K562 (cell line): Measurements from ENCODE around the gene LPIN1. TPM values are rescaled to one million over a fixed set of nuclear protein-coding genes. Genes with fewer than 3 reads are reported as not detected.

Experiments
- ATAC-seq: fragments of 200-7000 bp; cut with Tn5 transposase; 3 replicates; pipeline ENCODE4 v1.9.1; 2020; ENCODE audit warnings: moderate library complexity
- BruUV-seq: library from RNA; stranded (reverse); fragments of 400-500 nt; replicated peaks from 2 replicates; lab custom pipeline; 2021; lab: Mats Ljungman, UMichigan
- CTCF ChIA-PET: fragments of 300-600 bp; formaldehyde crosslinking; extraction: SDS; loops from one replicate; lab custom pipeline; 2021; ENCODE audit warnings: low intra/inter-chr PET ratio; lab: Yijun Ruan, JAX
- POLR2A ChIA-PET: fragments of 300-600, 350-650 bp; sonication (Branson Sonifier 250); formaldehyde crosslinking; extraction: SDS; loops from one replicate; lab custom pipeline; 2021; ENCODE audit warnings: antibody characterized with exemption, inconsistent platforms; lab: Yijun Ruan, JAX
- DNase-seq, 4 experiments: peaks; one replicate each; pipeline versions ENCODE4 v3.0.0 to v3.0.0-alpha.2; 2011 to 2018; ENCODE audit warnings: low spot score in 3 of 4, mixed read lengths in 3 of 4; ENCODE audit errors: extremely low read depth in 1 of 4
- FAIRE-seq: peaks from 2 replicates; lab custom pipeline; 2011; peaks lifted over from hg19 to GRCh38; lab: Jason Lieb, UNC
- H2AFZ ChIP-seq: 2 replicates; pipeline ENCODE4 v1.6.0; 2011; ENCODE audit warnings: low read depth, low read length, control low read depth, inconsistent platforms
- H3K27ac ChIP-seq: fragments of 200-600 bp; 3 replicates; pipeline ENCODE4 v1.8.0; 2011; ENCODE audit warnings: low read depth, mild to moderate bottlenecking, control low read depth, inconsistent platforms, low read length, moderate library complexity, mixed read lengths; ENCODE audit errors: extremely low read depth
- H3K27me3 ChIP-seq, 2 experiments: fragments of 300-600 bp in 1 of 2; 2 replicates in 1 of 2; 3 replicates in 1 of 2; pipeline versions ENCODE4 v1.6.0 to v1.8.0; 2011; ENCODE audit warnings: inconsistent platforms in 2 of 2, low read length in 2 of 2, mild to moderate bottlenecking in 1 of 2, mixed read lengths in 1 of 2, moderate library complexity in 1 of 2; ENCODE audit not compliant: control insufficient read depth in 2 of 2, insufficient read depth in 2 of 2
- H3K36me3 ChIP-seq: fragments of 300-600 bp; 3 replicates; pipeline ENCODE4 v1.8.0; 2011; ENCODE audit warnings: mild to moderate bottlenecking, low read length, inconsistent platforms; ENCODE audit not compliant: control insufficient read depth, insufficient read depth
- H3K4me1 ChIP-seq, 2 experiments: fragments of 200-600 bp in 1 of 2; replicated peaks in 1 of 2; 2 replicates in 1 of 2; 3 replicates in 1 of 2; pipeline versions ENCODE4 v1.5.1 to v1.8.0; 2011; ENCODE audit warnings: inconsistent platforms in 2 of 2, low read length in 2 of 2, mild to moderate bottlenecking in 1 of 2, mixed read lengths in 1 of 2, moderate library complexity in 1 of 2; ENCODE audit not compliant: control insufficient read depth in 2 of 2, insufficient read depth in 2 of 2
- H3K4me2 ChIP-seq: 2 replicates; pipeline ENCODE4 v1.6.1; 2011; ENCODE audit warnings: low read length, control low read depth, inconsistent platforms, mixed read lengths; ENCODE audit not compliant: insufficient read depth
- H3K4me3 ChIP-seq: fragments of 200-600 bp; sonication (generic), shearing (Covaris generic); 2 replicates; pipeline ENCODE4 v1.5.1; 2016; ENCODE audit warnings: control low read depth, inconsistent platforms
- H3K79me2 ChIP-seq: fragments of 200-600 bp; 3 replicates; pipeline ENCODE4 v1.8.0; 2011; ENCODE audit warnings: low read length, inconsistent platforms; ENCODE audit not compliant: control insufficient read depth, insufficient read depth
- H3K9ac ChIP-seq, 2 experiments: 2 replicates each; pipeline versions ENCODE4 v1.6.0 to v1.6.1; 2011; ENCODE audit warnings: low read depth in 2 of 2, low read length in 2 of 2, control low read depth in 1 of 2, inconsistent platforms in 1 of 2, mild to moderate bottlenecking in 1 of 2, mixed read lengths in 1 of 2; ENCODE audit not compliant: insufficient read depth in 1 of 2
- H3K9me1 ChIP-seq: one replicate; pipeline ENCODE4 v1.6.0; 2011; ENCODE audit warnings: inconsistent platforms, mild to moderate bottlenecking, low read length, moderate library complexity; ENCODE audit not compliant: control insufficient read depth, insufficient read depth
- H3K9me3 ChIP-seq: replicated peaks from 2 replicates; pipeline ENCODE4 v1.5.1; 2011; ENCODE audit warnings: low read depth, low read length, inconsistent platforms; ENCODE audit not compliant: control insufficient read depth, insufficient read depth
- H4K20me1 ChIP-seq: replicated peaks from 2 replicates; pipeline ENCODE4 v1.6.1; 2011; ENCODE audit warnings: low read length, inconsistent platforms, mixed read lengths; ENCODE audit not compliant: control insufficient read depth, insufficient read depth
- ADNP ChIP-seq: fragments of 200-800 bp; sonication (Bioruptor generic); IDR thresholded peaks from 2 replicates; pipeline ENCODE4 v1.6.1; 2016; ENCODE audit warnings: missing genetic modification characterization, missing compliant biosample characterization
- BRD9 ChIP-seq: fragments of 450-650 bp; IDR thresholded peaks from 2 replicates; pipeline ENCODE4 v1.6.1; 2018; ENCODE audit warnings: low read depth; ENCODE audit not compliant: partially characterized antibody
- C11orf30 ChIP-seq: fragments of 450-650 bp; IDR thresholded peaks from 2 replicates; pipeline ENCODE4 v1.6.1; 2016; ENCODE audit warnings: low read depth, mild to moderate bottlenecking
- CCNT2 ChIP-seq: IDR thresholded peaks from 2 replicates; pipeline ENCODE4 v1.6.1; 2011; ENCODE audit warnings: borderline replicate concordance, low read depth, mild to moderate bottlenecking, moderate library complexity, mixed read lengths, low read length; ENCODE audit not compliant: insufficient read length; ENCODE audit errors: extremely low read depth
- DMBX1 ChIP-seq: fragments of 250-450 bp; sonication (Bioruptor Pico); IDR thresholded peaks from 2 replicates; pipeline ENCODE4 v1.8.0; 2022; ENCODE audit warnings: inconsistent platforms, mild to moderate bottlenecking, moderate library complexity, borderline replicate concordance
- ILF3 ChIP-seq: fragments of 450-650 bp; IDR thresholded peaks from 2 replicates; pipeline ENCODE4 v1.6.1; 2018; ENCODE audit warnings: antibody characterized with exemption, mild to moderate bottlenecking, moderate library complexity, borderline replicate concordance
- KDM1A ChIP-seq, 2 experiments: fragments of 450-650 bp; IDR thresholded peaks; 2 replicates each; pipeline ENCODE4 v1.6.1; 2016; ENCODE audit warnings: mild to moderate bottlenecking in 2 of 2
- NFE2 ChIP-seq: IDR thresholded peaks from 2 replicates; pipeline ENCODE4 v1.6.1; 2014; ENCODE audit warnings: antibody characterized with exemption, low read depth
- PHB2 ChIP-seq: fragments of 450-650 bp; IDR thresholded peaks from 2 replicates; pipeline ENCODE4 v1.6.1; 2017; ENCODE audit warnings: low read depth
- POLR2AphosphoS2 ChIP-seq: IDR thresholded peaks from 2 replicates; pipeline ENCODE4 v1.6.1; 2012; ENCODE audit warnings: low read length, improper control_type of control experiment
- XRCC3 ChIP-seq: fragments of 450-650 bp; IDR thresholded peaks from 2 replicates; pipeline ENCODE4 v1.6.1; 2017; ENCODE audit warnings: mild to moderate bottlenecking, moderate library complexity
- ZNF175 ChIP-seq: fragments of 200-800 bp; sonication (Bioruptor generic); IDR thresholded peaks from 2 replicates; pipeline ENCODE4 v1.6.1; 2016; ENCODE audit warnings: low read depth, mild to moderate bottlenecking, missing genetic modification characterization, missing compliant biosample characterization
- ZNF184 ChIP-seq: sonication (generic); formaldehyde crosslinking; IDR thresholded peaks from 2 replicates; pipeline ENCODE4 v1.5.0; 2020; ENCODE audit warnings: missing genetic modification reagents
- ZNF324 ChIP-seq: fragments of 250-450 bp; sonication (Bioruptor Pico); IDR thresholded peaks from 2 replicates; pipeline ENCODE4 v1.4.0; 2020; ENCODE audit warnings: mild to moderate bottlenecking
- ZNF764 ChIP-seq: fragments of 250-450 bp; sonication (Bioruptor Pico); IDR thresholded peaks from 2 replicates; pipeline ENCODE4 v1.4.0; 2020; ENCODE audit warnings: low read depth, mild to moderate bottlenecking, moderate library complexity
- ZNF766 ChIP-seq: fragments of 200-800 bp; sonication (Bioruptor generic); conservative IDR thresholded peaks from 2 replicates; pipeline ENCODE4 v1.6.1; 2016; ENCODE audit warnings: missing genetic modification characterization, missing compliant biosample characterization
- ZNF830 ChIP-seq: fragments of 250-450 bp; sonication (Bioruptor Pico); IDR thresholded peaks from 2 replicates; pipeline ENCODE4 v1.5.0; 2021; ENCODE audit warnings: mild to moderate bottlenecking
- WGBS: fragments of 100-300 bp; shearing (Covaris generic); methylation state at CpG from one replicate; pipeline ENCODE4 v1.1.6; 2016; ENCODE audit warnings: low coverage, mixed read lengths; ENCODE audit not compliant: insufficient coverage; ENCODE audit errors: missing lambda C conversion rate; 5-methylcytosine and 5-hydroxymethylcytosine counted together
- in situ Hi-C: fragments of 300-500 bp; cut with MboI; formaldehyde crosslinking; loops from 4 replicates; pipeline ENCODE4 v1.15.0; 2018; ENCODE audit warnings: inconsistent platforms, mixed read lengths
- intact Hi-C: fragments of 100-400 bp; cut with micrococcal nuclease; formaldehyde crosslinking; loops from 2 replicates; pipeline ENCODE4 v1.14.2; 2022
- polyA plus RNA-seq, 8 experiments: library from polyadenylated mRNA; depleted of rRNA in 4 of 8; stranded (reverse) in 5 of 8; unstranded in 3 of 8; fragments of >200 nt; fragmentation: Nextera tagmentation in 2 of 8; fragmentation: Illumina TruSeq in 1 of 8; extraction: Ambion mirVana in 2 of 8; extraction: Trizol in 1 of 8; gene quantifications; 2 replicates each; pipeline versions ENCODE4 v1.2.1 to v1.2.3, GENCODE V29; 2011 to 2014; ENCODE audit warnings: inconsistent platforms in 1 of 8, missing spikeins in 1 of 8
- total RNA-seq, 7 experiments: library from RNA; depleted of rRNA in 6 of 7; stranded (reverse); fragments of >200 nt in 6 of 7; fragmentation: Illumina TruSeq in 2 of 7; extraction: Trizol in 2 of 7; gene quantifications; 2 replicates each; pipeline versions ENCODE4 v1.2.1 to v1.2.3, GENCODE V29; 2011 to 2021; ENCODE audit warnings: low replicate concordance in 1 of 7
- TF ChIP-seq, protein P1 (sequence below): fragments of 450-650 bp; formaldehyde crosslinking; conservative IDR thresholded peaks from 2 replicates; pipeline ENCODE4 v1.4.0; 2022; ENCODE audit warnings: mild to moderate bottlenecking, missing genetic modification characterization
- TF ChIP-seq, protein P2 (sequence below): fragments of 450-650 bp; IDR thresholded peaks from 2 replicates; pipeline ENCODE4 v1.7.0; 2016; ENCODE audit warnings: borderline replicate concordance
- TF ChIP-seq, protein P3 (sequence below): fragments of 250-450 bp; sonication (Bioruptor Pico); IDR thresholded peaks from 2 replicates; pipeline ENCODE4 v1.9.0; 2021; ENCODE audit warnings: mild to moderate bottlenecking

The LPIN1 gene
- total and polyA plus RNA-seq, 9 of the 15 experiments (the other 6 are each of a cell fraction or from before 2014, with no cell fraction given) = 9.2 to 84.0 (median 27.8) TPM

DNA sequence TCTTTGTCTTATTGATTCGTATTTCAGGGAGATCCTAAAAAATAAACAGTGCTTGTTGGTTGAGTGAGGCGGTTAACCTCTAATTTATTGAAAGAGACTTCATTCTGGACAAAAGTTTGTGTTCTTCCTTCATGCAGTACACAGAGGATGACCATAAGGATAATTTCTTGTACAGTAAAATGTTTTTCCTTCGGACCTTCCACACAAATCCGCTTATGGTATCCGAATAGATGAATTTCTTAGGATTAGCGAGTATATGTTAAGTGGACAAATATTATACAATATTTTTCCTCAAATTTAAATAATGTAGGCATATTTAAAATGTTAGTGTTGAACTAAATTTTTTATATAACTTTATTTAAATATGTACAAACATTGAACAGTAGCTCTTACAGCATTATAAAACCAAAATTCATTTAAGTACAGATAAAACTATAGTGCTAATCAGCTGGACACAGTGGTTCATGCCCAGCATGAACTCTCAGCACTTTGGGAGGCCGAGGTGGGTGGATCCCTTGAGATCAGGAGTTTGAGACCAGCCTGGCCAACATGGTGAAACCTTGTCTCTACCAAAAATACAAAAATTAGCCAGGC lies 84.4 kb downstream of the LPIN1 start:
- CTCF ChIA-PET = interaction anchor here (0.6 to 4.0 kb wide), 4 partner anchors 121 to 1176 kb away, joined by 3 to 35 read pairs (median 12); partner anchors contain the start of gene TRIB2
- peak overlapping the region; percentile 88 for H3K4me2 ChIP-seq
- peak overlapping the region; percentile 31 for H3K4me3 ChIP-seq
- intact Hi-C loops (loop anchor here (1.0 to 10.0 kb wide), 5 partner anchors 32 to 885 kb away; partner anchors contain the start of gene TRIB2), in situ Hi-C loops (no loop called here)
- H3K27me3 ChIP-seq = no peaks in the 10 kb centered on the region
- ATAC-seq (no peak), DNase-seq (peak in 2 of 4 experiments; percentile 21 to 26), FAIRE-seq (no peak)
- H3K79me2 ChIP-seq = no peaks in the 10 kb centered on the region
- H3K9me3 ChIP-seq = no peaks in the 10 kb centered on the region
- peak overlapping the region; percentile 92 for H2AFZ ChIP-seq
- H3K9me1 ChIP-seq = no peaks in the 10 kb centered on the region
- peak overlapping the region; percentile 89 for H3K27ac ChIP-seq
- BruUV-seq = no TSS peak
- peaks cover 10 to 26% of the 10 kb centered on the region in 2 experiments for H3K4me1 ChIP-seq
- H4K20me1 ChIP-seq = no peaks in the 10 kb centered on the region
- H3K36me3 ChIP-seq = peaks cover 15% of the 10 kb centered on the region
- peak overlapping the region in 1 of 2 experiments; percentile 59; a peak in 2 of 4 replicates for H3K9ac ChIP-seq
- POLR2A ChIA-PET = interaction anchor here (1.2 kb wide), 1 partner anchor 8 kb away, joined by 3 read pairs; no protein-coding TSS in a partner anchor
- 14% methylated on average over 7 of the region's 7 CpGs for WGBS
- TF ChIP-seq DMBX1 (peak; percentile 57; the same call in 1 of the 2 replicates), ADNP (tag) (no peak), ZNF766 (CRISPR knock-in tag) (peak; percentile 25; the same call in 1 of the 2 replicates), CCNT2 (no peak), XRCC3 (no peak), POLR2AphosphoS2 (no peak), ZNF324 (no peak), C11orf30 (no peak), ZNF764 (CRISPR knock-in tag) (no peak), NFE2 (no peak), ZNF830 (CRISPR knock-in tag) (no peak), ZNF175 (CRISPR knock-in tag) (peak; percentile 27; the same call in 1 of the 2 replicates), KDM1A (IDR thresholded peaks at IDR 0.05) (no peak), PHB2 (no peak), BRD9 (no peak), ILF3 (no peak), ZNF184 (no peak)
- TF ChIP-seq, protein P1, sequence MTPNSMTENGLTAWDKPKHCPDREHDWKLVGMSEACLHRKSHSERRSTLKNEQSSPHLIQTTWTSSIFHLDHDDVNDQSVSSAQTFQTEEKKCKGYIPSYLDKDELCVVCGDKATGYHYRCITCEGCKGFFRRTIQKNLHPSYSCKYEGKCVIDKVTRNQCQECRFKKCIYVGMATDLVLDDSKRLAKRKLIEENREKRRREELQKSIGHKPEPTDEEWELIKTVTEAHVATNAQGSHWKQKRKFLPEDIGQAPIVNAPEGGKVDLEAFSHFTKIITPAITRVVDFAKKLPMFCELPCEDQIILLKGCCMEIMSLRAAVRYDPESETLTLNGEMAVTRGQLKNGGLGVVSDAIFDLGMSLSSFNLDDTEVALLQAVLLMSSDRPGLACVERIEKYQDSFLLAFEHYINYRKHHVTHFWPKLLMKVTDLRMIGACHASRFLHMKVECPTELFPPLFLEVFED (CRISPR knock-in tag) = 0 out of 2 replicates have a peak, but pooled peaks have one; percentile 30
- TF ChIP-seq, protein P2, sequence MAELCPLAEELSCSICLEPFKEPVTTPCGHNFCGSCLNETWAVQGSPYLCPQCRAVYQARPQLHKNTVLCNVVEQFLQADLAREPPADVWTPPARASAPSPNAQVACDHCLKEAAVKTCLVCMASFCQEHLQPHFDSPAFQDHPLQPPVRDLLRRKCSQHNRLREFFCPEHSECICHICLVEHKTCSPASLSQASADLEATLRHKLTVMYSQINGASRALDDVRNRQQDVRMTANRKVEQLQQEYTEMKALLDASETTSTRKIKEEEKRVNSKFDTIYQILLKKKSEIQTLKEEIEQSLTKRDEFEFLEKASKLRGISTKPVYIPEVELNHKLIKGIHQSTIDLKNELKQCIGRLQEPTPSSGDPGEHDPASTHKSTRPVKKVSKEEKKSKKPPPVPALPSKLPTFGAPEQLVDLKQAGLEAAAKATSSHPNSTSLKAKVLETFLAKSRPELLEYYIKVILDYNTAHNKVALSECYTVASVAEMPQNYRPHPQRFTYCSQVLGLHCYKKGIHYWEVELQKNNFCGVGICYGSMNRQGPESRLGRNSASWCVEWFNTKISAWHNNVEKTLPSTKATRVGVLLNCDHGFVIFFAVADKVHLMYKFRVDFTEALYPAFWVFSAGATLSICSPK = no peak
- TF ChIP-seq, protein P3, sequence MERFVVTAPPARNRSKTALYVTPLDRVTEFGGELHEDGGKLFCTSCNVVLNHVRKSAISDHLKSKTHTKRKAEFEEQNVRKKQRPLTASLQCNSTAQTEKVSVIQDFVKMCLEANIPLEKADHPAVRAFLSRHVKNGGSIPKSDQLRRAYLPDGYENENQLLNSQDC = no peak
